Ishikawa (cell line): Measurements from ENCODE around the gene PLEKHA1.

Experiments
- CEBPB ChIP-seq: IDR thresholded peaks from 2 replicates; pipeline ENCODE4 v1.6.1; 2012
- NFIC ChIP-seq: IDR thresholded peaks from 2 replicates; pipeline ENCODE4 v1.6.1; 2012
- YY1 ChIP-seq: IDR thresholded peaks from 2 replicates; pipeline ENCODE4 v1.6.1; 2012; ENCODE audit warnings: low read depth

DNA sequence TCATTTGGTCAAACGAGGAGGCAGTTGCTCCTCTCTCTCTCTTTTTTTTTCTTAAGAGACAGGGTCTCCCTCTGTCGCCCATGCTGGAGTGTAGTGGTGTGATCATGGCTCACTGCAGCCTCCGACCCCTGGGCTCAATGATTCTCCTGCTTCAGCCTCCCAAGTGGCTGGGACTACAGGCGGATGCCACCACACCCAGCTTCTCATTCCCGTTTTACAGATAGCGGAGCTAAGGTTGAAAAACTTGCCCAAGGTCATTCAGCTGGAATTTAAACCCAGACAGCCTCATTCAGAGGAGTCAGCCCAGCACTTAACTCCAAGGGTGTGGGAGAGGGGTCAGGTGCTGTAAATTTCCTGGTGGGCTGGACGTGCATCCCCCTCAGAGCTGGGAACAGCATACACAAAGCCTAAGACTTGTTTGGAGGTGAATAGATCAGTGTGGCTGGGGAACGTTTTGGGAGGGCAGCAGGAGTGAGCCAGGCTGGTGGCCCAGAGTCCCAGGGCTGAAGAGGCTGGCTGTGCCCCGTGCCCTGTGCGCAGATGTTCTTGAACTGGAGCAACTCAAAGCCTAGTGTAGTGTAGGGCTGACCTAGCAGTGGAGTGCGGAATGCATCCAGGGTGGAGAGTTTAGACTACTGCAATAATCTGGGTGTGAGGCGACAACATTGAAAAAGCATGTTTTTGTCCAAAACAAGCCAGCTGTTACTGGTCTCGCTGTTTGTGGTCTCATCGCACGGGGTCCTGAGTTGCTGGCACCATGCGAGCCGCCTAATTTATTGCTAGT, 89.2 kb downstream of the PLEKHA1 start:
- TF ChIP-seq CEBPB (no peak), YY1 (no peak), NFIC (no peak)
